22Rv1 (cell line): ENCODE measurements around the gene RAI1.

Experiments used
- CTCF ChIP-seq: fragments of 450-650 bp; IDR thresholded peaks from 2 replicates; pipeline ENCODE4 v1.5.1; 2017; ENCODE audit warnings: mild to moderate bottlenecking
- ZFX ChIP-seq: fragments of 450-650 bp; IDR thresholded peaks from 2 replicates; pipeline ENCODE4 v1.6.1; 2017; ENCODE audit warnings: antibody characterized with exemption, borderline replicate concordance

GRCh38 chr17:17797119-17797809 is 116.0 kb downstream of the RAI1 start:
- TF ChIP-seq CTCF, result no peak
- TF ChIP-seq ZFX, result no peak
